Psoas muscle (tissue), 8 donors: ENCODE data around the gene SYTL2. TPM values are rescaled to one million over a fixed set of nuclear protein-coding genes. Genes with fewer than 3 reads are reported as not detected.

Experiments
- ATAC-seq, 4 donors: fragments of 200-7000 bp; cut with Tn5 transposase; one replicate each; pipeline ENCODE4 v1.9.1; 2020; ENCODE audit warnings: moderate library complexity in 3 of 4, mild to moderate bottlenecking in 2 of 4
- DNase-seq, 2 donors: peaks; one replicate each; pipeline ENCODE4 v3.0.0-alpha.2; 2020
- H3K27ac ChIP-seq: fragments of 200-600 bp; one replicate; pipeline ENCODE4 v1.8.0; 2022
- H3K27me3 ChIP-seq, 3 donors: fragments of 200-600 bp in 1 of 3; one replicate each; pipeline versions ENCODE4 v1.6.1 to v1.8.0; 2013 to 2022; ENCODE audit warnings: low read length in 2 of 3, mild to moderate bottlenecking in 2 of 3, moderate library complexity in 1 of 3; ENCODE audit not compliant: insufficient read depth in 3 of 3
- H3K36me3 ChIP-seq, 2 donors: fragments of 200-600 bp in 1 of 2; one replicate each; pipeline versions ENCODE4 v1.6.1 to v1.8.0; 2013 to 2022; ENCODE audit warnings: low read depth in 1 of 2, mild to moderate bottlenecking in 1 of 2, moderate library complexity in 1 of 2; ENCODE audit not compliant: insufficient read depth in 1 of 2
- H3K4me1 ChIP-seq: fragments of 200-600 bp; one replicate; pipeline ENCODE4 v1.8.0; 2022
- H3K4me3 ChIP-seq: fragments of 200-600 bp; one replicate; pipeline ENCODE4 v1.8.0; 2022; ENCODE audit warnings: mild to moderate bottlenecking
- H3K9me3 ChIP-seq: fragments of 200-600 bp; one replicate; pipeline ENCODE4 v1.8.0; 2022
- CTCF ChIP-seq: fragments of 200-600 bp; IDR thresholded peaks from one replicate; pipeline ENCODE4 v1.8.0; 2022; ENCODE audit warnings: antibody characterized with exemption
- WGBS, 3 donors: extraction: QIAGEN DNeasy Blood & Tissue Kit; methylation state at CpG; one replicate each; pipeline versions ENCODE4 v1.1.6 to v1.1.7; 2013; 5-methylcytosine and 5-hydroxymethylcytosine counted together
- intact Hi-C, 2 donors: fragments of 100-400 bp; cut with DNase I; formaldehyde crosslinking; loops; one replicate each; pipeline versions ENCODE4 v1.11.0 to v1.14.2; 2022
- polyA plus RNA-seq, 3 donors: library from polyadenylated mRNA; stranded (reverse); fragments of 200-250 nt; gene quantifications; one replicate each; pipeline ENCODE4 v1.2.3, GENCODE V29; 2013
- total RNA-seq, 4 donors: library from RNA; stranded (reverse); fragmentation: NEBNext Ultra II Directional in 2 of 4; extraction: Animal tissue kit (Norgen Biotek cat#: 25700) in 2 of 4; gene quantifications; one replicate each; pipeline versions ENCODE4 v1.2.1 to v1.2.4, GENCODE V29; 2021 to 2023
- donor health status: healthy with polysubstance abuse.
- donor health status: DM: no; HTN: no; CAD: no; lungs with moderate emphysema.
- donor health status: Bipolar disorder and iron deficiency.
- donor health status: healthy.
- donor health status: DM: yes; HTN: yes; CAD: no.
- donor health status: DM: no; HTN: no; CAD: no.
- donor health status: DM: no; HTN: no; CAD: no.
- donor health status: DM: yes; HTN: yes; CAD: no.

The SYTL2 gene
- total and polyA plus RNA-seq, 7 donors = 1.7 to 5.6 (median 4.7) TPM

DNA sequence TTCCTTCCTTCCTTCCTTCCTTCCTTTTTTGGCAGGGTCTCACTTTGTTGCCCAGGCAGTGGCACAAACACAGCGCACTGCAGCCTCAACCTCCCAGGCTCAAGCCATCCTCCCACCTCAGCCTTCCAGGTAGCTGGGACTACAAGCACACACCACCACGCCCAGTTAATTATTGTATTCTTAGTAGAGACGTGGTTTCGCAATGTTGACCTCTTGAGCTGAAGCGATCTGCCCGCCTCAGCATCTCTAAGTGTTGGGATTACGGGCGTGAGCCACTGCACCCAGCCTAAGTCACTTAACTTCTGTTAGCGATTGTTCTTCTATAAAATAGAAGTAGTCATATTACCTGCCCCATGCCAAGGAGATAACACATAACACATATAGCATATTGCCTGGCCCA is 2.8 kb upstream of the SYTL2 start:
- no peak for TF ChIP-seq CTCF
- WGBS, 3 donors = 91 to 95% (median 94%) methylated on average over 9 of the region's 9 CpGs

GRCh38 chr11:85811624-85812023 is 683 bp upstream of the SYTL2 start:
- intact Hi-C loops = loop anchor here in 1 of 2 donors (10.0 kb wide), 1 partner anchor 217 kb away; no protein-coding TSS in a partner anchor
- Histone ChIP-seq H3K36me3 (no peaks in the 10 kb centered on the region), H3K27ac (no peak overlapping the region), H3K4me3 (peak overlapping the region; percentile 79), H3K4me1 (no peaks in the 10 kb centered on the region), H3K27me3 (no peaks in the 10 kb centered on the region), H3K9me3 (no peaks in the 10 kb centered on the region)
- peak in 1 of 4 donors; percentile 16 for ATAC-seq
- DNase-seq = no peak
- WGBS, 3 donors = 79 to 82% (median 79%) methylated on average over 13 of the region's 13 CpGs
- no peak for TF ChIP-seq CTCF

More for the DNA sequence above, 2.8 kb upstream of the SYTL2 start:
- no peaks in the 10 kb centered on the region for H3K36me3 ChIP-seq
- no peaks in the 10 kb centered on the region for H3K27me3 ChIP-seq
- H3K9me3 ChIP-seq = no peaks in the 10 kb centered on the region
- H3K4me3 ChIP-seq = no peak overlapping the region
- ATAC-seq = no peak
- DNase-seq = no peak
- no peak overlapping the region for H3K27ac ChIP-seq
- no peaks in the 10 kb centered on the region for H3K4me1 ChIP-seq
- intact Hi-C loops = loop anchor here in 1 of 2 donors (10.0 kb wide), 1 partner anchor 219 kb away; no protein-coding TSS in a partner anchor

- Histone ChIP-seq H3K4me1 (no peaks in the 10 kb centered on the region), H3K4me3 (peak overlapping the region; percentile 79), H3K36me3 (no peaks in the 10 kb centered on the region), H3K27me3 (no peaks in the 10 kb centered on the region), H3K27ac (peak overlapping the region; percentile 26), H3K9me3 (no peaks in the 10 kb centered on the region)
- peak in 1 of 4 donors; percentile 15 for ATAC-seq
- no peak for TF ChIP-seq CTCF
- intact Hi-C loops = loop anchor here in 1 of 2 donors (10.0 kb wide), 1 partner anchor 216 kb away; no protein-coding TSS in a partner anchor
- no peak for DNase-seq
- 7 to 12% (median 9%) methylated on average over 10 of the region's 10 CpGs for WGBS, 3 donors
These were observed 445 bp downstream of the SYTL2 start for GRCh38 chr11:85810521-85810870.

DNA sequence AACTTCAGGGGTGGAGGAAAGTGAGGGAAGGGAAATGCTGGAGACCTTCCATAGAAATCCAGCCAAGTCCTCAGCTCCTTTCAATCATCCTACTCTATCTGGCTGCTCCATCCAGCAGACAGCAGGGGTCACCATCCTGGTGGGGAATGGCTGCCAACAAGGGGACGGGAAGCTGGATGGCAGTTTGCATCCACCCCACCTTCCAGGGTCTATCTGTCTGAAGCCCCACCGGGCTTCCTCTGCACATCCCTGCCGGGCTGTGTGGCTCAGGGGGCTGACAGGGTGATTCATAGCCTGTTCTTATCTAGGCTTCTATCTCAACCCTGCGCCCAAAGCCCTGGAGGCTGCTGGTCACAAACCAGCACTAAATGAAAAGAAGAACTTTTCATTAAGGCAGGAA is 1.1 kb downstream of the SYTL2 start:
- Histone ChIP-seq H3K27me3 (no peaks in the 10 kb centered on the region), H3K9me3 (no peaks in the 10 kb centered on the region), H3K36me3 (no peaks in the 10 kb centered on the region), H3K4me1 (no peaks in the 10 kb centered on the region), H3K27ac (no peak overlapping the region), H3K4me3 (peak overlapping the region; percentile 79)
- DNase-seq (peak in 1 of 2 donors; percentile 15), ATAC-seq (peak in 2 of 4 donors; percentile 25 to 38)
- intact Hi-C loops = loop anchor here in 1 of 2 donors (10.0 kb wide), 1 partner anchor 215 kb away; no protein-coding TSS in a partner anchor
- WGBS, 3 donors = 6 to 24% (median 15%) methylated on average over 4 of the region's 4 CpGs
- no peak for TF ChIP-seq CTCF

- DNase-seq (no peak), ATAC-seq (no peak)
- 56 to 73% (median 67%) methylated on average over 4 of the region's 4 CpGs for WGBS, 3 donors
- Histone ChIP-seq H3K4me3 (no peak overlapping the region), H3K4me1 (no peaks in the 10 kb centered on the region), H3K27ac (no peak overlapping the region), H3K36me3 (no peaks in the 10 kb centered on the region), H3K9me3 (no peaks in the 10 kb centered on the region), H3K27me3 (no peaks in the 10 kb centered on the region)
- intact Hi-C loops = no loop called here
- TF ChIP-seq CTCF = no peak
These were observed 1.8 kb downstream of the SYTL2 start for GRCh38 chr11:85809191-85809590.
